Lung (tissue), 16 donors: ENCODE results near the gene CAPN5. TPM values are rescaled to one million over a fixed set of nuclear protein-coding genes. Genes with fewer than 3 reads are reported as not detected.
"Not testable (repeated sequence)": the region's sequence is repeated elsewhere in the genome, so short reads cannot be mapped to it uniquely, and the experiment has no call there.

Source experiments
- ATAC-seq: fragments of 200-7000 bp; cut with Tn5 transposase; one replicate; pipeline ENCODE4 v1.9.1; 2020; ENCODE audit warnings: moderate number of reproducible peaks; ENCODE audit not compliant: insufficient read depth, low FRiP score
- DNase-seq, 3 donors: peaks; one replicate each; pipeline ENCODE4 v3.0.0-alpha.2; 2013 to 2017
- H3K27ac ChIP-seq, 2 donors: one replicate each; pipeline ENCODE4 v1.5.1; 2013; ENCODE audit warnings: mild to moderate bottlenecking in 2 of 2, moderate library complexity in 2 of 2, control low read depth in 1 of 2, inconsistent platforms in 1 of 2, low read depth in 1 of 2, low read length in 1 of 2
- H3K27me3 ChIP-seq, 3 donors: one replicate each; pipeline ENCODE4 v1.5.1; 2013; ENCODE audit warnings: low read length in 2 of 3; ENCODE audit not compliant: control insufficient read depth in 3 of 3, insufficient read depth in 3 of 3
- H3K36me3 ChIP-seq, 4 donors: one replicate each; pipeline ENCODE4 v1.5.1; 2013; ENCODE audit warnings: low read length in 4 of 4, mild to moderate bottlenecking in 1 of 4, moderate library complexity in 1 of 4; ENCODE audit not compliant: control insufficient read depth in 4 of 4, insufficient read depth in 4 of 4
- H3K4me1 ChIP-seq, 5 donors: one replicate each; pipeline ENCODE4 v1.5.1; 2013; ENCODE audit warnings: low read length in 5 of 5, mild to moderate bottlenecking in 2 of 5, moderate library complexity in 1 of 5; ENCODE audit not compliant: control insufficient read depth in 5 of 5, insufficient read depth in 5 of 5
- H3K4me3 ChIP-seq: one replicate; pipeline ENCODE4 v1.5.1; 2013; ENCODE audit warnings: mild to moderate bottlenecking, control low read depth, moderate library complexity
- H3K9ac ChIP-seq, 2 donors: one replicate each; pipeline ENCODE4 v1.5.1; 2013; ENCODE audit warnings: low read length in 2 of 2, control low read depth in 1 of 2; ENCODE audit not compliant: insufficient read depth in 1 of 2
- H3K9me3 ChIP-seq, 4 donors: one replicate each; pipeline ENCODE4 v1.5.1; 2013; ENCODE audit warnings: low read length in 3 of 4, mild to moderate bottlenecking in 1 of 4, moderate library complexity in 1 of 4; ENCODE audit not compliant: control insufficient read depth in 4 of 4, insufficient read depth in 3 of 4
- WGBS, 2 donors: extraction: QIAGEN DNeasy Blood & Tissue Kit; methylation state at CpG; one replicate each; pipeline ENCODE4 v1.1.7; 2013; 5-methylcytosine and 5-hydroxymethylcytosine counted together
- long read RNA-seq, 5 donors: transcript quantifications; one replicate each; lab custom pipeline, GENCODE V29; 2026
- polyA plus RNA-seq, 2 donors: library from polyadenylated mRNA; stranded (reverse); fragments of 200-250 nt; gene quantifications; one replicate each; pipeline ENCODE4 v1.2.1, GENCODE V29; 2013
- total RNA-seq, 2 donors: library from RNA; depleted of rRNA in 1 of 2; stranded (reverse); fragments of >200 nt in 1 of 2; gene quantifications; one replicate each; pipeline ENCODE4 v1.2.1, GENCODE V29; 2014 to 2021
- TF ChIP-seq, protein P1 (sequence below): IDR thresholded peaks from 2 replicates; pipeline ENCODE4 v1.5.1; 2012; ENCODE audit warnings: mild to moderate bottlenecking; ENCODE audit errors: control extremely low read depth, extremely low read depth
- donor health status: control.
- donor health status: control.
- donor health status: Bipolar disorder and iron deficiency.
- donor health status: healthy.
- donor health status: DM: yes; HTN: yes; CAD: no.

CAPN5 gene
- total RNA-seq (10 to 100 TPM; 14.7 to 16.1 TPM), polyA plus RNA-seq (1 to 10 TPM; 3.0 to 4.0 TPM)
- long read RNA-seq, donor 1, full-length matches to known transcripts = 4 of 9 reads
- long read RNA-seq, donor 1, partial matches to known transcripts = 5 of 9 reads
- long read RNA-seq, donor 1, other reads (novel, unspliced or antisense) = 0 of 9 reads
- long read RNA-seq, donor 2, partial matches to known transcripts = 12 of 12 reads
- long read RNA-seq, donor 2, other reads (novel, unspliced or antisense) = 0 of 12 reads
- long read RNA-seq, donor 3, partial matches to known transcripts = 5 of 5 reads
- long read RNA-seq, donor 3, other reads (novel, unspliced or antisense) = 0 of 5 reads
- long read RNA-seq, donor 4, full-length matches to known transcripts = 1 of 1 reads
- long read RNA-seq, donor 4, partial matches to known transcripts = 0 of 1 reads
- long read RNA-seq, donor 4, other reads (novel, unspliced or antisense) = 0 of 1 reads
- long read RNA-seq, donor 5, full-length matches to known transcripts = 4 of 4 reads
- long read RNA-seq, donor 5, partial matches to known transcripts = 0 of 4 reads
- long read RNA-seq, donor 5, other reads (novel, unspliced or antisense) = 0 of 4 reads

DNA sequence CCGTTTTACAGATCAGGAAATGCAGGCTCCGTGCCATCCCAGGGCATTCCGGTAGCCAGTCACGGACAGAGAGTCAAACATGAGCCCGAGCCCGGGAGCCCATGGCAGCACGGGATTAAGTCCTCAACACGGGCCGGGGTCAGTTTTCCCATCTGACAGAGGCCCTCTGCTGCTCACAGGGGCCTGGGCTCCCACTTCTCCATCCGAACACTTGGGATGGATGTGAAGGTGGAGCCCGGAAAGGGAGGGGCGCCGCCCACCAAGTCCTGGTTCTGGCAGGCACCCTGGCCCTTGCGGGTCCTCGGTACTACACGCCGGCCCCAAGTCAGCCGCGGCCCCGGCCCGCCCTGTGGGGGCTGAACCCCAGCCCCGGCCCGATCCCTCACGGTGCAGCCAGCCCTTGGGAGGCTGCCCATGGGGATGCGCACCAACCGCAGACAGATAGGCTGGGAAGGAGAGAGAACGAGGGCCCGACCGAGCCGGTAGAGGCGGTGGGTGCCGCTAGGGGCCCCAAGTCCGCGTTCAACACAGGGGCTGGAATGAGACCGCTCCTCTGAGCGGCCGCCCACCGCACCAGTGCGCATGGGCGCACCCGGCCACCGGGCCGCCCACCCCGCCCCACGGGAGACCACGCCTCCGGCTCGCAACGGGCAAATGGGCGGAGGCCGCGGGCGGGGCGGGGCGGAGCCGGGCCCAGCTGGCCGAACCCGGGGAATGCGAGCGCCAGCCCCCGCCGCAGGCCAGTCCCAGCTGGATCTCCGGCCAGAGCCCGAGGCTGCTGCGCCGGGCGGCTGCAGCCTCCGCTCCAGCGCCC is at the start of gene CAPN5:
CAPN5 (plus strand) TSS at position 743 of the 814 bp plus-strand sequence. CDS start 17,916 bp downstream, outside the sequence.
- ATAC-seq (peak; percentile 98), DNase-seq (peak; percentile 97 to 98 (median 97))
- WGBS, 2 donors = 0 to 1% methylated on average over 52 to 69 of the region's 69 CpGs
- Histone ChIP-seq H3K27ac (peak within 1 kb of the TSS; percentile 86 to 94), H3K9me3 (no peaks in the 10 kb centered on the region), H3K4me1 (peaks cover 0 to 23% (median 6%) of the 10 kb centered on the region in 5 donors), H3K36me3 (no peaks in the 10 kb centered on the region), H3K9ac (peak within 1 kb of the TSS; percentile 59 to 90), H3K4me3 (peak within 1 kb of the TSS; percentile 72), H3K27me3 (no peaks in the 10 kb centered on the region)
- TF ChIP-seq, protein P1, sequence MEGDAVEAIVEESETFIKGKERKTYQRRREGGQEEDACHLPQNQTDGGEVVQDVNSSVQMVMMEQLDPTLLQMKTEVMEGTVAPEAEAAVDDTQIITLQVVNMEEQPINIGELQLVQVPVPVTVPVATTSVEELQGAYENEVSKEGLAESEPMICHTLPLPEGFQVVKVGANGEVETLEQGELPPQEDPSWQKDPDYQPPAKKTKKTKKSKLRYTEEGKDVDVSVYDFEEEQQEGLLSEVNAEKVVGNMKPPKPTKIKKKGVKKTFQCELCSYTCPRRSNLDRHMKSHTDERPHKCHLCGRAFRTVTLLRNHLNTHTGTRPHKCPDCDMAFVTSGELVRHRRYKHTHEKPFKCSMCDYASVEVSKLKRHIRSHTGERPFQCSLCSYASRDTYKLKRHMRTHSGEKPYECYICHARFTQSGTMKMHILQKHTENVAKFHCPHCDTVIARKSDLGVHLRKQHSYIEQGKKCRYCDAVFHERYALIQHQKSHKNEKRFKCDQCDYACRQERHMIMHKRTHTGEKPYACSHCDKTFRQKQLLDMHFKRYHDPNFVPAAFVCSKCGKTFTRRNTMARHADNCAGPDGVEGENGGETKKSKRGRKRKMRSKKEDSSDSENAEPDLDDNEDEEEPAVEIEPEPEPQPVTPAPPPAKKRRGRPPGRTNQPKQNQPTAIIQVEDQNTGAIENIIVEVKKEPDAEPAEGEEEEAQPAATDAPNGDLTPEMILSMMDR = no peak

DNA sequence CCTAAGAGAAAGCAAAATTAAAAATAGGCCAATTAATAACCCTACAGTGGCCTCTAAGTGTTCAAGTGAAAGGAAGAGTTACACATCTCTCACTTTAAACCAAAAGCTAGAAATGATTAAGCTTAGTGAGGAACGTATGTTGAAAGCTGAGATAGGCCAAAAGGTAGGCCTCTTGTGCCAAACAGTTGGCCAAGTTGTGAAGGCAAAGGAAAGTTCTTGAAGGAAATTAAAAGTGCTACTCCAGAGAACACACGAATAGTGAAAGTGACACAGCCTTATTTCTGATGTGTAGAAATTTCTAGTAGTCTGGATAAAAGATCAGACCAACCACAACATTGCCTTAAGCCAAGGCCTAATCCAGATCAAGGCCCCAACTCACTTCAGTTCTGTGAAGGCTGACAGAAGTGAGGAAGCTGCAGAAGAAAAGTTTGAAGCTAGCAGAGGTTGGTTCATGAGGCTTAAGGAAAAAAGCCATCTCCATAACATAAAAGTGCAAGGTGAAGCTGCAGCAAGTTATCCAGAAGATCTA is 48.3 kb upstream of the CAPN5 start:
- H3K27me3 ChIP-seq, H3K27ac ChIP-seq, H3K9me3 ChIP-seq, H3K4me3 ChIP-seq, H3K9ac ChIP-seq, H3K4me1 ChIP-seq, ATAC-seq, DNase-seq, H3K36me3 ChIP-seq: not testable (repeated sequence)
- WGBS, 2 donors = 68 to 86% methylated on average over 2 of the region's 2 CpGs

DNA sequence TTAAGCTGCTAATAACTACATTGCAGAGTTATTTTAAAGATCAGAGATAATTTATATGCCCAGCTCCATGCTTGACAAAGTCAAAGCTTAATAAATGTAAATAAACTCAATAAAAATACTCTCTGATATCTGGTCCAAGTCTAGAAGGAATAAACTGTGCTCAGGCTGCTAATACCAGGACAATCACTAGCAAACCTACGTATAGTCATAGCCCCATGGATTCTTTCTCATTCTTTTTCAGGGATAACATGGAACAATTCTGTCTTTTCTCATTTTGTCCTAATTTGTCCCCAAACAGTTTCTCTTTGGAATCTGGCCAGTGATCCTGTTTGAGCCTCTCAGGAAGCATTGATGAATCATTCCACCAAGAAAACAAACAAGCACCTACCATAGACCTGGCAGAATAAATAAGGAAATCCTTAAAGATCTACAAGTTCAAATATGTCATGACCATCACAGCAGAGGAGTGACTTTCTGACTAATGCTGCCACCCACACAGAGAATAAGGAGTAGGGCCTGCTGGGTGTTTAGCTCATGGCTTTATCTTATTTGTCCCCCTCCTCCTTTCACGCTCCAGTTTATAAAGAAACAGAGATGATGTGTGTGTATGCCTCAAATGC is 46.7 kb upstream of the CAPN5 start:
- H3K9me3 ChIP-seq = no peaks in the 10 kb centered on the region
- no peak overlapping the region for H3K9ac ChIP-seq
- no peak overlapping the region for H3K4me3 ChIP-seq
- peaks cover 0 to 2% (median 0%) of the 10 kb centered on the region in 5 donors for H3K4me1 ChIP-seq
- peak; percentile 82 for ATAC-seq
- no peaks in the 10 kb centered on the region for H3K27me3 ChIP-seq
- WGBS, 2 donors = 62 to 91% methylated on average over 2 of the region's 2 CpGs
- no peak overlapping the region for H3K27ac ChIP-seq
- TF ChIP-seq, protein P1 = no peak
- peaks cover 0 to 4% (median under 1%) of the 10 kb centered on the region in 4 donors for H3K36me3 ChIP-seq
- no peak for DNase-seq
